Psoas muscle (tissue), 8 donors: ENCODE data around the gene TENT5A. TPM values are rescaled to one million over a fixed set of nuclear protein-coding genes. Genes with fewer than 3 reads are reported as not detected.
A peak's percentile ranks its signal among the peaks of the same experiment; 100 is the strongest.

Experiments
- ATAC-seq, 4 donors: fragments of 200-7000 bp; cut with Tn5 transposase; one replicate each; pipeline ENCODE4 v1.9.1; 2020; ENCODE audit warnings: moderate library complexity in 3 of 4, mild to moderate bottlenecking in 2 of 4
- DNase-seq, 2 donors: peaks; one replicate each; pipeline ENCODE4 v3.0.0-alpha.2; 2020
- H3K27ac ChIP-seq: fragments of 200-600 bp; one replicate; pipeline ENCODE4 v1.8.0; 2022
- H3K27me3 ChIP-seq, 3 donors: fragments of 200-600 bp in 1 of 3; one replicate each; pipeline versions ENCODE4 v1.6.1 to v1.8.0; 2013 to 2022; ENCODE audit warnings: low read length in 2 of 3, mild to moderate bottlenecking in 2 of 3, moderate library complexity in 1 of 3; ENCODE audit not compliant: insufficient read depth in 3 of 3
- H3K36me3 ChIP-seq, 2 donors: fragments of 200-600 bp in 1 of 2; one replicate each; pipeline versions ENCODE4 v1.6.1 to v1.8.0; 2013 to 2022; ENCODE audit warnings: low read depth in 1 of 2, mild to moderate bottlenecking in 1 of 2, moderate library complexity in 1 of 2; ENCODE audit not compliant: insufficient read depth in 1 of 2
- H3K4me1 ChIP-seq: fragments of 200-600 bp; one replicate; pipeline ENCODE4 v1.8.0; 2022
- H3K4me3 ChIP-seq: fragments of 200-600 bp; one replicate; pipeline ENCODE4 v1.8.0; 2022; ENCODE audit warnings: mild to moderate bottlenecking
- H3K9me3 ChIP-seq: fragments of 200-600 bp; one replicate; pipeline ENCODE4 v1.8.0; 2022
- CTCF ChIP-seq: fragments of 200-600 bp; IDR thresholded peaks from one replicate; pipeline ENCODE4 v1.8.0; 2022; ENCODE audit warnings: antibody characterized with exemption
- WGBS, 3 donors: extraction: QIAGEN DNeasy Blood & Tissue Kit; methylation state at CpG; one replicate each; pipeline versions ENCODE4 v1.1.6 to v1.1.7; 2013; 5-methylcytosine and 5-hydroxymethylcytosine counted together
- intact Hi-C, 2 donors: fragments of 100-400 bp; cut with DNase I; formaldehyde crosslinking; loops; one replicate each; pipeline versions ENCODE4 v1.11.0 to v1.14.2; 2022
- polyA plus RNA-seq, 3 donors: library from polyadenylated mRNA; stranded (reverse); fragments of 200-250 nt; gene quantifications; one replicate each; pipeline ENCODE4 v1.2.3, GENCODE V29; 2013
- total RNA-seq, 4 donors: library from RNA; stranded (reverse); fragmentation: NEBNext Ultra II Directional in 2 of 4; extraction: Animal tissue kit (Norgen Biotek cat#: 25700) in 2 of 4; gene quantifications; one replicate each; pipeline versions ENCODE4 v1.2.1 to v1.2.4, GENCODE V29; 2021 to 2023
- donor health status: healthy with polysubstance abuse.
- donor health status: DM: no; HTN: no; CAD: no; lungs with moderate emphysema.
- donor health status: Bipolar disorder and iron deficiency.
- donor health status: healthy.
- donor health status: DM: yes; HTN: yes; CAD: no.
- donor health status: DM: no; HTN: no; CAD: no.
- donor health status: DM: no; HTN: no; CAD: no.
- donor health status: DM: yes; HTN: yes; CAD: no.

The TENT5A gene
- total and polyA plus RNA-seq, 7 donors: 0.94 to 4.3 (median 2.1) TPM

GRCh38 chr6:81754906-81755305 lies 2.4 kb upstream of the TENT5A start:
- Histone ChIP-seq H3K27me3 (no peaks in the 10 kb centered on the region), H3K36me3 (no peaks in the 10 kb centered on the region), H3K9me3 (no peaks in the 10 kb centered on the region), H3K27ac (no peak overlapping the region), H3K4me3 (no peak overlapping the region), H3K4me1 (no peaks in the 10 kb centered on the region)
- intact Hi-C loops: loop anchor here (5.0 to 10.0 kb wide), 3 partner anchors 58 to 1540 kb away; no protein-coding TSS in a partner anchor
- 84 to 89% (median 87%) methylated on average over 6 of the region's 6 CpGs for WGBS, 3 donors
- no peak for DNase-seq
- no peak for TF ChIP-seq CTCF
- ATAC-seq: no peak

GRCh38 chr6:81753711-81754577 lies 1.5 kb upstream of the TENT5A start:
- peak; percentile 74 to 77 (median 74) for ATAC-seq
- intact Hi-C loops: loop anchor here (5.0 to 10.0 kb wide), 3 partner anchors 57 to 1539 kb away; no protein-coding TSS in a partner anchor
- no peaks in the 10 kb centered on the region for H3K9me3 ChIP-seq
- peak overlapping the region; percentile 88 for H3K27ac ChIP-seq
- 18 to 22% (median 21%) methylated on average over 38 to 43 of the region's 43 CpGs for WGBS, 3 donors
- H3K4me3 ChIP-seq: peak overlapping the region; percentile 75
- no peaks in the 10 kb centered on the region for H3K27me3 ChIP-seq
- peak; percentile 76 for TF ChIP-seq CTCF
- DNase-seq: peak; percentile 88 to 92
- no peaks in the 10 kb centered on the region for H3K36me3 ChIP-seq
- peaks cover 8% of the 10 kb centered on the region for H3K4me1 ChIP-seq

GRCh38 chr6:81752921-81753710 lies 635 bp upstream of the TENT5A start:
- peak; percentile 77 to 89 (median 82) for ATAC-seq
- H3K36me3 ChIP-seq: no peaks in the 10 kb centered on the region
- 0% methylated on average over 62 to 63 of the region's 63 CpGs for WGBS, 3 donors

More at GRCh38 chr6:81752921-81753710, 635 bp upstream of the TENT5A start:
- intact Hi-C loops: loop anchor here (5.0 to 10.0 kb wide), 3 partner anchors 56 to 1538 kb away; no protein-coding TSS in a partner anchor
- peaks cover 15% of the 10 kb centered on the region for H3K4me1 ChIP-seq
- DNase-seq: peak; percentile 94 to 96
- no peaks in the 10 kb centered on the region for H3K9me3 ChIP-seq
- no peaks in the 10 kb centered on the region for H3K27me3 ChIP-seq
- no peak for TF ChIP-seq CTCF
- H3K27ac ChIP-seq: peak overlapping the region; percentile 88
- peak overlapping the region; percentile 75 for H3K4me3 ChIP-seq
